ENCODE results near the gene KMT2E.
"Not testable (repeated sequence)": the region's sequence is repeated elsewhere in the genome, so short reads cannot be mapped to it uniquely, and the experiment has no call there.

The KMT2E gene

GRCh38 chr7:105036217-105037168 is 22.5 kb downstream of the KMT2E start:
- in situ Hi-C loops (cut with MboI; ENCODE audit: low sequenced_read_pairs), result no loop called here
- Histone ChIP-seq H3K4me1 (peaks cover 4% of the 10 kb centered on the region; the same call in 1 of the 2 replicates), H3K27me3 (ENCODE audit: low read depth) (no peaks in the 10 kb centered on the region), H3K36me3 (replicated peaks) (peaks cover 11% of the 10 kb centered on the region), H3K4me3 (no peak overlapping the region), H3K9me3 (no peaks in the 10 kb centered on the region)
- no peak for DNase-seq (ENCODE audit: low spot score in 2 of 2)

- in situ Hi-C loops (cut with MboI; ENCODE audit: low sequenced_read_pairs), result no loop called here
- no peak for DNase-seq (ENCODE audit: low spot score in 2 of 2)
Observed at GRCh38 chr7:105037319-105037718, 23.3 kb downstream of the KMT2E start.

GRCh38 chr7:105044449-105045070 is 30.6 kb downstream of the KMT2E start:
- in situ Hi-C loops (cut with MboI; ENCODE audit: low sequenced_read_pairs), result no loop called here
- Histone ChIP-seq H3K36me3 (replicated peaks) (peaks cover 63% of the 10 kb centered on the region), H3K4me3 (no peak overlapping the region), H3K27me3 (ENCODE audit: low read depth) (no peaks in the 10 kb centered on the region), H3K9me3 (no peaks in the 10 kb centered on the region), H3K4me1 (no peaks in the 10 kb centered on the region)
- DNase-seq (ENCODE audit: low spot score in 2 of 2), result no peak

More at GRCh38 chr7:105037319-105037718, 23.3 kb downstream of the KMT2E start:
- Histone ChIP-seq H3K9me3 (no peaks in the 10 kb centered on the region), H3K27me3 (ENCODE audit: low read depth) (no peaks in the 10 kb centered on the region), H3K36me3 (replicated peaks) (peaks cover 19% of the 10 kb centered on the region), H3K4me1 (peaks cover 4% of the 10 kb centered on the region; the same call in 1 of the 2 replicates), H3K4me3 (no peak overlapping the region)

DNA sequence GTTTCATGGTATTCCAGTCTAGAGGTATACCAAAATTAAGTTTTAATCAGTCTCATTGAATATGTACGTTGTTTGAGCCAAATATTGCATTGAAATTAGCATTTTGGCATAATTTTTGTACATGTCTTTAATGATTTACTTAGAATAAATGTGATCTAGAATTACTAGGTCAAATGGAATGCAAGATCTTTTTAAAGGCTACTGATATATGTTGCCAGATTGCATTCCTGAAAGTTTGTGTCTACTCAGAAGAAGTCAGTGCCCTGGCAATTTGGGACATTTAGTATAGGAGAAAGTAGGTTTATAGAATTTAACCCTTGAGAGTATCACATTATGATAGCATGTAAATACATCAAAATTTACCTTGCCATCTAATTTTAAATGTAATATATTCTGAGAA is 32.4 kb downstream of the KMT2E start:
- Histone ChIP-seq H3K4me1 (no peaks in the 10 kb centered on the region), H3K9me3 (no peaks in the 10 kb centered on the region), H3K36me3 (replicated peaks) (peaks cover 57% of the 10 kb centered on the region), H3K27me3 (ENCODE audit: low read depth) (no peaks in the 10 kb centered on the region), H3K4me3 (no peak overlapping the region)
- DNase-seq (ENCODE audit: low spot score in 2 of 2), result no peak
- in situ Hi-C loops (cut with MboI; ENCODE audit: low sequenced_read_pairs), result no loop called here

DNA sequence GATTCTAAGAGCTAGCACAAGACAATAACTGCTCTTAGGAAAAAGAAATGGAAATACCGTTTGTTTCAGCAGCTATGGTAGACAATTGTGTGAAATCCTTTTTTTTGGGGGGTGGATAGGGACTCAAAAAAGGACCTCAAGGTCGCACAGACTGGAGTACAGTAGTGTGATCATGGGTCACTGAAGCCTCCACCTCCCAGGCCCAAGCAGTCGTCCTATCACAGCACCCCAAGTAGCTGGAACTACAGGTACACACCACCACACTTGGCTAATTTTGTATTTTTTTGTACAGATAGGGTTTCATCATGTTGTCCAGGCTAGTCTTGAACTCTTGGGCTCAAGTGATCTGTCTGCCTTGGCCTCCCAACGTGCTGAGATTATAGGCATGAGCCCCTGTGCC is 33.9 kb downstream of the KMT2E start:
- Histone ChIP-seq H3K4me1 (no peaks in the 10 kb centered on the region), H3K4me3 (no peak overlapping the region), H3K27me3 (ENCODE audit: low read depth) (no peaks in the 10 kb centered on the region), H3K9me3 (no peaks in the 10 kb centered on the region), H3K36me3 (replicated peaks) (peaks cover 53% of the 10 kb centered on the region)
- in situ Hi-C loops (cut with MboI; ENCODE audit: low sequenced_read_pairs), result no loop called here
- DNase-seq (ENCODE audit: low spot score in 2 of 2), result no peak

GRCh38 chr7:105050493-105050892 is 36.5 kb downstream of the KMT2E start:
- H3K27me3 ChIP-seq (ENCODE audit: low read depth), result no peaks in the 10 kb centered on the region
- H3K36me3 ChIP-seq (replicated peaks), result peaks cover 39% of the 10 kb centered on the region
- H3K9me3 ChIP-seq, result no peaks in the 10 kb centered on the region
- no peak for DNase-seq (ENCODE audit: low spot score in 2 of 2)
- no peak overlapping the region for H3K4me3 ChIP-seq
- in situ Hi-C loops (cut with MboI; ENCODE audit: low sequenced_read_pairs), result no loop called here
- peaks cover 6% of the 10 kb centered on the region for H3K4me1 ChIP-seq

GRCh38 chr7:105050899-105051298 is 36.9 kb downstream of the KMT2E start:
- H3K4me3 ChIP-seq; DNase-seq (ENCODE audit: low spot score in 2 of 2); H3K9me3 ChIP-seq; H3K4me1 ChIP-seq; H3K27me3 ChIP-seq (ENCODE audit: low read depth); in situ Hi-C loops (cut with MboI; ENCODE audit: low sequenced_read_pairs): not testable (repeated sequence)
- H3K36me3 ChIP-seq (replicated peaks), result peaks cover 35% of the 10 kb centered on the region

DNA sequence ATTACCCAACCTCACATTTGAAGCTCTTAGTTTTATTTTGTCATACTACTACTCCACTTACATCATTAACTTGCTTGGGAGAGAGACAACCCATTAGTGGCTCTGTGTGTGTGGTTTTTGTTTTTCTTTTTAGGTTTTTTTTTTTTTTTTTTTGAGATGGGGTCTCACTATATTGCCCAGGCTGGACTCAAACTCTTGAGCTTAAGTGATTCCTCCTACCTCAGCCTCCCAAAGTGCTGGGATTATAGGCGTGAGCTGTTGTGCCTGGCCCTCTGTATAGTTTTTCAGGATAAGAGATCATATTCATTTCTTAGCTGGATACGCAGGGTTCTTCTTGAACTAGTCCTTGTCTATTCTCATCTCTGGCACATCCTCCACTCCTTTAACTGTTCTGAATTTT is 41.1 kb downstream of the KMT2E start:
- Histone ChIP-seq H3K4me3 (no peak overlapping the region), H3K9me3 (no peaks in the 10 kb centered on the region), H3K36me3 (replicated peaks) (peaks cover 14% of the 10 kb centered on the region), H3K4me1 (peaks cover 27% of the 10 kb centered on the region), H3K27me3 (ENCODE audit: low read depth) (no peaks in the 10 kb centered on the region)
- no peak for DNase-seq (ENCODE audit: low spot score in 2 of 2)
- in situ Hi-C loops (cut with MboI; ENCODE audit: low sequenced_read_pairs), result no loop called here

GRCh38 chr7:105055621-105056020 is 41.6 kb downstream of the KMT2E start:
- H3K27me3 ChIP-seq (ENCODE audit: low read depth), result no peaks in the 10 kb centered on the region
- peaks cover 14% of the 10 kb centered on the region for H3K36me3 ChIP-seq (replicated peaks)
- peaks cover 27% of the 10 kb centered on the region for H3K4me1 ChIP-seq
- in situ Hi-C loops (cut with MboI; ENCODE audit: low sequenced_read_pairs), result no loop called here
- no peak overlapping the region for H3K4me3 ChIP-seq
- DNase-seq (ENCODE audit: low spot score in 2 of 2), result no peak
- no peaks in the 10 kb centered on the region for H3K9me3 ChIP-seq

GRCh38 chr7:105057472-105057871 is 43.5 kb downstream of the KMT2E start:
- in situ Hi-C loops (cut with MboI; ENCODE audit: low sequenced_read_pairs), result no loop called here
- DNase-seq (ENCODE audit: low spot score in 2 of 2), result no peak
- peaks cover 27% of the 10 kb centered on the region for H3K4me1 ChIP-seq
- H3K9me3 ChIP-seq, result no peaks in the 10 kb centered on the region
- H3K36me3 ChIP-seq (replicated peaks), result 0 out of 2 replicates have a peak, but pooled peaks cover 3% of the 10 kb centered on the region
- no peaks in the 10 kb centered on the region for H3K27me3 ChIP-seq (ENCODE audit: low read depth)
- H3K4me3 ChIP-seq, result no peak overlapping the region

- in situ Hi-C loops (cut with MboI; ENCODE audit: low sequenced_read_pairs), result no loop called here
- DNase-seq (ENCODE audit: low spot score in 2 of 2), result no peak
- Histone ChIP-seq H3K4me1 (peaks cover 22% of the 10 kb centered on the region), H3K27me3 (ENCODE audit: low read depth) (no peaks in the 10 kb centered on the region), H3K9me3 (no peaks in the 10 kb centered on the region), H3K4me3 (no peak overlapping the region), H3K36me3 (replicated peaks) (peaks cover 4% of the 10 kb centered on the region)
Observed at GRCh38 chr7:105060437-105060836, 46.4 kb downstream of the KMT2E start.

GRCh38 chr7:105060923-105061322 is 46.9 kb downstream of the KMT2E start:
- DNase-seq (ENCODE audit: low spot score in 2 of 2), result no peak
- in situ Hi-C loops (cut with MboI; ENCODE audit: low sequenced_read_pairs), result no loop called here
- peaks cover 9% of the 10 kb centered on the region for H3K36me3 ChIP-seq (replicated peaks)
- H3K9me3 ChIP-seq, result no peaks in the 10 kb centered on the region
- no peaks in the 10 kb centered on the region for H3K27me3 ChIP-seq (ENCODE audit: low read depth)
- no peak overlapping the region for H3K4me3 ChIP-seq
- H3K4me1 ChIP-seq, result peaks cover 17% of the 10 kb centered on the region

- no peaks in the 10 kb centered on the region for H3K27me3 ChIP-seq (ENCODE audit: low read depth)
- DNase-seq (ENCODE audit: low spot score in 2 of 2), result no peak
- H3K4me1 ChIP-seq, result no peaks in the 10 kb centered on the region
- H3K4me3 ChIP-seq, result no peak overlapping the region
- in situ Hi-C loops (cut with MboI; ENCODE audit: low sequenced_read_pairs), result no loop called here
- no peaks in the 10 kb centered on the region for H3K9me3 ChIP-seq
- H3K36me3 ChIP-seq (replicated peaks), result peaks cover 33% of the 10 kb centered on the region
Observed at GRCh38 chr7:105065104-105065503, 51.1 kb downstream of the KMT2E start.

- peaks cover 33% of the 10 kb centered on the region for H3K36me3 ChIP-seq (replicated peaks)
- H3K9me3 ChIP-seq, result no peaks in the 10 kb centered on the region
- DNase-seq (ENCODE audit: low spot score in 2 of 2), result no peak
- H3K27me3 ChIP-seq (ENCODE audit: low read depth), result no peaks in the 10 kb centered on the region
- in situ Hi-C loops (cut with MboI; ENCODE audit: low sequenced_read_pairs), result no loop called here
- H3K4me3 ChIP-seq, result no peak overlapping the region
- no peaks in the 10 kb centered on the region for H3K4me1 ChIP-seq
Observed at GRCh38 chr7:105067691-105068090, 53.7 kb downstream of the KMT2E start.

Data from HAP-1 (cell line).